Activated CD4-positive, alpha-beta T cell treated with anti-CD3 and anti-CD28 coated beads for 48 hours (primary cell): ENCODE results near the gene IFI27L1.

Experiments
- DNase-seq: peaks from one replicate; pipeline ENCODE4 v3.0.0-alpha.2; 2020

Gene IFI27L1

GRCh38 chr14:94080621-94081385 lies at the start of gene IFI27L1, which contains the start of gene DDX24:
IFI27L1 (plus strand) TSS chr14:94081310; CDS start chr14:94096938, 15,628 bp downstream.
DDX24 (minus strand) TSS chr14:94081202; CDS start chr14:94079742, 1,460 bp downstream.
- peak; percentile 98 for DNase-seq

GRCh38 chr14:94031883-94032279 lies 49.2 kb upstream of the IFI27L1 start:
- DNase-seq, result no peak

- no peak for DNase-seq
Measured at GRCh38 chr14:94034886-94035285, 46.2 kb upstream of the IFI27L1 start.

GRCh38 chr14:94036313-94037167 lies 44.6 kb upstream of the IFI27L1 start:
- peak; percentile 87 for DNase-seq

GRCh38 chr14:94037954-94038353 lies 43.2 kb upstream of the IFI27L1 start:
- DNase-seq, result no peak

GRCh38 chr14:94038510-94038909 lies 42.6 kb upstream of the IFI27L1 start:
- DNase-seq, result no peak

GRCh38 chr14:94038921-94039629 lies 42.0 kb upstream of the IFI27L1 start:
- DNase-seq, result no peak

- no peak for DNase-seq
Measured at GRCh38 chr14:94040247-94040646, 40.9 kb upstream of the IFI27L1 start.

GRCh38 chr14:94040796-94041195 lies 40.3 kb upstream of the IFI27L1 start:
- no peak for DNase-seq

- DNase-seq, result no peak
Measured at GRCh38 chr14:94041551-94042346, 39.4 kb upstream of the IFI27L1 start.

GRCh38 chr14:94042433-94043091 lies 38.5 kb upstream of the IFI27L1 start:
- DNase-seq, result no peak

GRCh38 chr14:94043111-94043755 lies 37.9 kb upstream of the IFI27L1 start:
- DNase-seq, result no peak

GRCh38 chr14:94043756-94044475 lies 37.2 kb upstream of the IFI27L1 start:
- DNase-seq, result no peak

- DNase-seq, result no peak
Measured at GRCh38 chr14:94044476-94045091, 36.5 kb upstream of the IFI27L1 start.

- no peak for DNase-seq
Measured at GRCh38 chr14:94045101-94045500, 36.0 kb upstream of the IFI27L1 start.

GRCh38 chr14:94045563-94046345 lies 35.4 kb upstream of the IFI27L1 start:
- no peak for DNase-seq

- DNase-seq, result no peak
Measured at GRCh38 chr14:94046696-94047250, 34.3 kb upstream of the IFI27L1 start.

- DNase-seq, result no peak
Measured at GRCh38 chr14:94047581-94047980, 33.5 kb upstream of the IFI27L1 start.
